Karpas-422 (cell line): ENCODE data around the gene ERCC5. TPM values are rescaled to one million over a fixed set of nuclear protein-coding genes. Genes with fewer than 3 reads are reported as not detected.
A peak's percentile ranks its signal among the peaks of the same experiment; 100 is the strongest.

ENCODE experiments used
- DNase-seq: peaks from one replicate; pipeline ENCODE4 v3.0.0-alpha.2; 2015
- H2AFZ ChIP-seq: fragments of 200-600 bp; sonication (generic); 2 replicates; pipeline ENCODE4 v1.6.1; 2014; ENCODE audit warnings: antibody characterized with exemption, low read length, mixed read lengths
- H3K27ac ChIP-seq: fragments of 200-600 bp; sonication (generic); 2 replicates; pipeline ENCODE4 v1.5.1; 2014; ENCODE audit warnings: mild to moderate bottlenecking, low read length, moderate library complexity
- H3K27me3 ChIP-seq: fragments of 200-600 bp; sonication (generic); 2 replicates; pipeline ENCODE4 v1.6.1; 2014; ENCODE audit warnings: low read length, mixed read lengths
- H3K36me3 ChIP-seq: fragments of 200-600 bp; sonication (generic); 2 replicates; pipeline ENCODE4 v1.6.1; 2014; ENCODE audit warnings: low read length, mixed read lengths; ENCODE audit not compliant: insufficient read depth
- H3K4me1 ChIP-seq: fragments of 200-600 bp; sonication (generic); 2 replicates; pipeline ENCODE4 v1.6.1; 2014; ENCODE audit warnings: mild to moderate bottlenecking, low read length, mixed read lengths
- H3K4me2 ChIP-seq: fragments of 200-600 bp; sonication (generic); 2 replicates; pipeline ENCODE4 v1.6.1; 2014; ENCODE audit warnings: low read length, low read depth, mild to moderate bottlenecking; ENCODE audit not compliant: poor library complexity, severe bottlenecking
- H3K4me3 ChIP-seq: fragments of 200-600 bp; sonication (generic); 2 replicates; pipeline ENCODE4 v1.5.1; 2014; ENCODE audit warnings: mild to moderate bottlenecking, antibody characterized with exemption, low read length, mixed read lengths
- H3K79me2 ChIP-seq: fragments of 200-600 bp; sonication (generic); 2 replicates; pipeline ENCODE4 v1.6.1; 2014; ENCODE audit warnings: mild to moderate bottlenecking, low read length, mixed read lengths
- H3K9ac ChIP-seq: fragments of 200-600 bp; sonication (generic); 2 replicates; pipeline ENCODE4 v1.6.0; 2014; ENCODE audit warnings: low read length
- H3K9me2 ChIP-seq: fragments of 200-600 bp; sonication (generic), shearing (Covaris generic); replicated peaks from 2 replicates; pipeline ENCODE4 v1.6.0; 2014; ENCODE audit warnings: mild to moderate bottlenecking, low read length, moderate library complexity; ENCODE audit not compliant: insufficient read depth
- H3K9me3 ChIP-seq: fragments of 300-700, 200-600 bp; sonication (generic); 2 replicates; pipeline ENCODE4 v1.6.1; 2014; ENCODE audit warnings: low read length, mixed read lengths
- H4K20me1 ChIP-seq: fragments of 200-600 bp; sonication (generic); 2 replicates; pipeline ENCODE4 v1.6.1; 2014; ENCODE audit warnings: mild to moderate bottlenecking, antibody characterized with exemption, low read length, low read depth; ENCODE audit not compliant: insufficient read depth
- total RNA-seq: library from RNA; depleted of rRNA; stranded (reverse); fragments of >200 nt; shearing (Covaris generic); gene quantifications from 2 replicates; pipeline ENCODE4 v1.2.3, GENCODE V29; 2014; ENCODE audit warnings: low replicate concordance; rRNA removed

Gene ERCC5
- 43.3 and 45.3 TPM in 2 replicates for total RNA-seq

DNA sequence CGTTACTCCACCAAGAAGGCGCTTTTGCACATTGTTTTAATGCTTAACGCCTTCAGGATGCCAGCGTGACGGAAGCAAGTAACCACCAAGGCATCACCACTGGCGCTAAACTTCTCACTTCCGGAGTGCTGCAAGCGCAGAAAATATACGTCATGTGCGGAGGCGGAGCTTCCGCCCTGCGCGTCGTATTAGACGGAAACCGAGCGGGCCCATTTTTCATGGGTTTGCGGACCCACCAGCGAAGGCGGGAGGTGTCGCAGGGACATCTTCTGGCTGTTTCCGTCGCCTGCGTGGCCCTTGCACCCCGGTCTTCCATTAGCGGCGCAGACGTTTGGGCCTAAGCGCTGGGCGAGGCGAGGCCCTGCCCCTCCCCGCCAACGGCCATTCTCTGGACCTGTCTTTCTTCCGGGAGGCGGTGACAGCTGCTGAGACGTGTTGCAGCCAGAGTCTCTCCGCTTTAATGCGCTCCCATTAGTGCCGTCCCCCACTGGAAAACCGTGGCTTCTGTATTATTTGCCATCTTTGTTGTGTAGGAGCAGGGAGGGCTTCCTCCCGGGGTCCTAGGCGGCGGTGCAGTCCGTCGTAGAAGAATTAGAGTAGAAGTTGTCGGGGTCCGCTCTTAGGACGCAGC lies at the start of gene ERCC5:
Gene ERCC5 (plus strand): TSS at position 403 of the 631 bp plus-strand sequence. CDS start 235 bp downstream, outside the sequence.
- no peaks in the 10 kb centered on the region for H3K27me3 ChIP-seq
- DNase-seq, result peak; percentile 99
- no peaks in the 10 kb centered on the region for H3K9me3 ChIP-seq
- H3K27ac ChIP-seq, result peak within 1 kb of the TSS; percentile 97
- H4K20me1 ChIP-seq, result no peaks in the 10 kb centered on the region
- H3K4me3 ChIP-seq, result peak within 1 kb of the TSS; percentile 97
- no peaks in the 10 kb centered on the region for H3K36me3 ChIP-seq
- peak within 1 kb of the TSS; percentile 88; the same call in 1 of the 2 replicates for H2AFZ ChIP-seq
- peaks cover 46% of the 10 kb centered on the region for H3K79me2 ChIP-seq
- H3K4me2 ChIP-seq, result peak within 1 kb of the TSS; percentile 90
- peaks cover 24% of the 10 kb centered on the region for H3K4me1 ChIP-seq
- H3K9ac ChIP-seq, result peak within 1 kb of the TSS; percentile 99
- no peaks in the 10 kb centered on the region for H3K9me2 ChIP-seq

DNA sequence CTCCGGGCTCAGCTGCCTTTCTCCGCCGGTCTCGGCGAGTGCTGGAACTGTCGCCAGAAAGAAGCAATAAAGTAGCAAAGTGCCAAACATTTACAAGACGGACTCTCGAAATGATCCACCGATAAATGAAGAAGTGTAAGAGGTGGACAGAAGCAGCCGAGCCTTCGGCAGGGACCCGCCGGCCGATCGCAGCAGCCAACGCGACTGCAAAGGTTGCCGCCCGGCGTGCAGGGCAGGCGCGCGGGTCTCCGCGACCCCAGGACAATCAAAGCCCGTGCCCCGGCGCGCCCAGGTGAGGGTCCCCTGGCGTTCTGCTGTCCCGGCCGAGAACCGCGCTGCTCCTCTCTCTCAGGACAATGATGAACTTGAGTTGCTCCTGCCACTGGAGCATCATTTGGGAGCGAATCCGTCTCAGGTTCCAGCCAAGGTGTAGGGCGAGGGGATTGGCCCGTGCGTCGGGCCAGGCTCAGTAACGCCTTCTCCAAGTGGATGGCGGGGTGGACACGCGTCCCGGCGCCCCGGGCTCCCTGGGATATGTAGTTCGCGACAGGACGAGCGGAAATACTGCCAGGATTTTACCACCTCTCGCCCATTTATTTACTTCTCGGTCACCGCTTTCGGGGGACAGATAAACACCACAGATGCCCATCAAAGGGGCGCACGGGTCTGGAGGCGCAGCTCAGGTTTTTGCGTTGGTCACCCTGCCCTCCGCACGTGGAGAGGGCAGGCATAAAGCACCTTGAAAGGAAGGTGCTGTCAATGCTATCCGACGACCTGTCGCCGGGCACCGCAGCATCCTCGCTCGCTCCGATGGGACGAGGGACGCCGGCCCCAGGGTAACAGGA lies 47.0 kb upstream of the ERCC5 start, which contains the start of the genes BIVM and POGLUT2:
Gene BIVM (plus strand): TSS at position 539 of the 845 bp plus-strand sequence. CDS start 8,149 bp downstream, outside the sequence.
Gene POGLUT2 (minus strand): TSS at position 396 of the 845 bp plus-strand sequence. CDS start 306 bp downstream, at position 90.
- H3K9me2 ChIP-seq, result no peaks in the 10 kb centered on the region
- no peaks in the 10 kb centered on the region for H4K20me1 ChIP-seq
- H3K36me3 ChIP-seq, result no peaks in the 10 kb centered on the region
- DNase-seq, result no peak
- H3K27me3 ChIP-seq, result no peaks in the 10 kb centered on the region
- H2AFZ ChIP-seq, result no peak within 1 kb of the TSS
- no peak within 1 kb of the TSS for H3K4me3 ChIP-seq
- no peak within 1 kb of the TSS for H3K9ac ChIP-seq
- H3K27ac ChIP-seq, result no peak within 1 kb of the TSS
- no peaks in the 10 kb centered on the region for H3K79me2 ChIP-seq
- H3K9me3 ChIP-seq, result no peaks in the 10 kb centered on the region
- H3K4me1 ChIP-seq, result no peaks in the 10 kb centered on the region
- no peak within 1 kb of the TSS for H3K4me2 ChIP-seq

DNA sequence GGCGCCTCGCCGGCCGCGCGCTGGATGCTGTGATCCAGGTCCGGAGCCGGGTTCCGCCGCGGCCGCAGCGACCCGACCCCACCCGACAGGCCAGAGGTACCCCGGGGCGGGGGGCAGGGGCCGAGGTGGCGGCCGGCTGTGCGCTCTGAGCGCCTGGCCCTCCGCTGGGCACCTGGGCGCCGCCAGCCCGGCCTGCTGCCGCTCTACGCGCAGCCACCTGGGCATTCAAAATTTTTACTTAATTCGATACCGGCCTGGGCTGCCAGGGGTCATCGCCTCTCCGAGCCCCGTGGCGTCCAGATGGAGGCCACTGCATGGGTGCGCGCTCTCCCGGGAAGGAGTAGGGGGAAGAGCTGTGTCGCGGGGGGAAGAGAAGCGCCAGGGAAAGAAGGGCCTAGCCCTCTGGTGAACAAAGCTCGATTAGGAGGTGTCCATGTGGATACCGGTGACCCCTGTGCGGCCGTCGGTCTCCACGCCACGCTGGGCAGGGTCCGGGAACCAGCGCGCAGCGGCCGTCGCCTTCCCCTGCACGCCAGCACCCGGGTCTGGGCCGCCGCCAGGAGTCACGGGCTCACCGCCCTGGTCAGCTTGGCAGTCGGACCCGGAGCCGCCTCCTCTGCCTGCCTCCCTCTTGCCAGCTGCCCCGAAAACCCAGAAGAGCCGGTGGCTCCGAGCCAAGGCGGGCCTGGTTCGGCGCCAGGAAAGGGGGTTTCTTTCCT lies 46.2 kb upstream of the ERCC5 start:
- no peak overlapping the region for H3K4me2 ChIP-seq
- H3K27ac ChIP-seq, result no peak overlapping the region
- no peak overlapping the region for H3K9ac ChIP-seq
- H2AFZ ChIP-seq, result no peak overlapping the region
- H3K4me1 ChIP-seq, result no peaks in the 10 kb centered on the region
- no peaks in the 10 kb centered on the region for H3K79me2 ChIP-seq
- DNase-seq, result no peak
- H4K20me1 ChIP-seq, result no peaks in the 10 kb centered on the region
- no peaks in the 10 kb centered on the region for H3K9me3 ChIP-seq
- H3K4me3 ChIP-seq, result no peak overlapping the region
- no peaks in the 10 kb centered on the region for H3K9me2 ChIP-seq
- H3K27me3 ChIP-seq, result no peaks in the 10 kb centered on the region
- no peaks in the 10 kb centered on the region for H3K36me3 ChIP-seq

DNA sequence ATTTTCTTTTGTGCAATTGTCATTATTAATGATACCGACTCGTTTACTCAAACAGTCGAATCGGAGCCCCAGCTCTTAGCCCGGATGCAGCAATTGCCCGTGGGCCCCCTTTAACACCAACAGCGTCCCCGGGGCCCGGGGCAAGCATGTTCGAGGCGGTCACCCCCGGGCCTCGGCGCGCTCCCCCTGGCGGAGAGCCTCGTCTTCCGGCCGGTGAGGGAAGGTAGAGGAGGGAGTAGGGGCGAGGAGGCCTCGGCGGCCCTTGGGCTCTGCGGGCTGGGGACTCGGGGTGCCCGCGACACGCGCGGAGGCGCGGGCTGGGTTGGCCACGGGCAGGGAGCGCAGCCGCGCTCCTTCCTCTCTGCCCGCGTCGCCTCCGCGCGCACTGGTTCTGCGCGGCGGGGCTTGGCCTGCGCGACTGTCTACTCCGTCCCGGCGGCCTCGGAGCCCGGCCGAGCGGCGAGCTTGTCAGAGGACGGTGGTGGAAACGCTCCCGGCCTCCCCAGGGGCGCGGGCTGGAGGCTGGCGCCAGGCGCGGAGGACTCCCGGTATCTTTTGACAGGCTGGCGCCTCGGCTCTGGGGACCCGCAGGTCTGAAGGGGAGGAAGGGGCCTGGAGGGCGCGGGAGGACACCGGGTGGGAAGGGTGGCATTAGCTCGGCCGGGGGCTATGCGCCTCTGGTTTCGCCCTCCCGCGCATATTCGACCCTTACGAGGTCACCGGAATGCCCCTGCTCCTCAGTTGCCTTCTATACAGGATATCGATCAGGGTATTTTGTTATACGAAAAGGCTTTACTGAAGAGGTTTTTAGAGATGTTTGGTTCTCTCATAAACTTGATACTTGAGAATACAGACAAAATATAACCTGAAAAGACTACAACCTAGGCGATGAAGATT lies 45.4 kb upstream of the ERCC5 start:
- H3K27ac ChIP-seq, result no peak overlapping the region
- H2AFZ ChIP-seq, result no peak overlapping the region
- no peaks in the 10 kb centered on the region for H4K20me1 ChIP-seq
- no peaks in the 10 kb centered on the region for H3K36me3 ChIP-seq
- no peak overlapping the region for H3K4me2 ChIP-seq
- no peaks in the 10 kb centered on the region for H3K4me1 ChIP-seq
- H3K79me2 ChIP-seq, result no peaks in the 10 kb centered on the region
- no peak overlapping the region for H3K4me3 ChIP-seq
- no peak overlapping the region for H3K9ac ChIP-seq
- no peaks in the 10 kb centered on the region for H3K9me2 ChIP-seq
- no peaks in the 10 kb centered on the region for H3K27me3 ChIP-seq
- no peaks in the 10 kb centered on the region for H3K9me3 ChIP-seq
- DNase-seq, result no peak

DNA sequence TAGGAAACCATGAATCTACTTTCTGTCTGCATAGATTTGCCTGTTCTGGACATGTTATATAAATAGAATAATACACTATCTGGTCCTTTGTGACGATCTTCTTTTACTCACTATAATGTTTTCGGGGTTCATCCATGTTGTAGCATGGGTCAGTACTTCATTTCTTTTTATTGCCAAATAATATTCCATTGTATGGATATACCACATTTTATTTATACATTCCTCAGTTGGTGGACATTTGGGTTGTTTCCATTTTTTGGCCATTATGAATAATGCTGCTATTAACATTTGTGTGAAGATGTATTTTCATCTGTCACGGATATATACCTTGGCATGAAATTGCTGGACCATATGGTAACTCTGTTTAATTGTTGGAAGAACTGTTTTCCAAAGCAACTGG lies 40.2 kb upstream of the ERCC5 start:
- no peaks in the 10 kb centered on the region for H3K9me2 ChIP-seq
- H3K9me3 ChIP-seq, result no peaks in the 10 kb centered on the region
- H3K4me2 ChIP-seq, result no peak overlapping the region
- H3K9ac ChIP-seq, result no peak overlapping the region
- no peak overlapping the region for H3K27ac ChIP-seq
- H3K4me3 ChIP-seq, result no peak overlapping the region
- H3K79me2 ChIP-seq, result no peaks in the 10 kb centered on the region
- H2AFZ ChIP-seq, result no peak overlapping the region
- no peaks in the 10 kb centered on the region for H3K4me1 ChIP-seq
- no peak for DNase-seq
- H3K27me3 ChIP-seq, result no peaks in the 10 kb centered on the region
- H3K36me3 ChIP-seq, result no peaks in the 10 kb centered on the region
- no peaks in the 10 kb centered on the region for H4K20me1 ChIP-seq

DNA sequence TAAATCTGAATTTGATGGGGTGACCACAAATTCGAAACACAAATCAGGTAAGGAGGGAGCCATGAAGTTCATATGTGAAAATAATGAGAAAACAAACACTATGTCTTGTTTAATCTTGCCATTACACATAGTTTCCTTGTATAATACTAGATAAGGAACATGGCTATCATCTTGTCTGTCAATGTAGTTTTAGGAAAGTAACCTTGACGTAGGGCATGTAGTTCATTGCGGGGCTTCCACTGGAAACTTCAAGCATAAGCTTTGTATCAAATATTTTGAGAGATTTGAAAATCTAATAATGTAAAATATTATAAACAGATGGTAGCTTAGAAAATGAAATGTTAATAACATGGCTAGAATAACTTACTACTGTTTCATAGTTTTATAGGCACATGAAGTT lies 38.1 kb upstream of the ERCC5 start:
- Histone ChIP-seq H3K9me3 (no peaks in the 10 kb centered on the region), H3K4me3 (no peak overlapping the region), H3K9me2 (no peaks in the 10 kb centered on the region), H3K4me1 (no peaks in the 10 kb centered on the region), H3K79me2 (no peaks in the 10 kb centered on the region), H3K27me3 (no peaks in the 10 kb centered on the region), H3K9ac (no peak overlapping the region), H3K27ac (no peak overlapping the region), H2AFZ (no peak overlapping the region), H3K4me2 (no peak overlapping the region), H3K36me3 (no peaks in the 10 kb centered on the region), H4K20me1 (no peaks in the 10 kb centered on the region)
- no peak for DNase-seq

DNA sequence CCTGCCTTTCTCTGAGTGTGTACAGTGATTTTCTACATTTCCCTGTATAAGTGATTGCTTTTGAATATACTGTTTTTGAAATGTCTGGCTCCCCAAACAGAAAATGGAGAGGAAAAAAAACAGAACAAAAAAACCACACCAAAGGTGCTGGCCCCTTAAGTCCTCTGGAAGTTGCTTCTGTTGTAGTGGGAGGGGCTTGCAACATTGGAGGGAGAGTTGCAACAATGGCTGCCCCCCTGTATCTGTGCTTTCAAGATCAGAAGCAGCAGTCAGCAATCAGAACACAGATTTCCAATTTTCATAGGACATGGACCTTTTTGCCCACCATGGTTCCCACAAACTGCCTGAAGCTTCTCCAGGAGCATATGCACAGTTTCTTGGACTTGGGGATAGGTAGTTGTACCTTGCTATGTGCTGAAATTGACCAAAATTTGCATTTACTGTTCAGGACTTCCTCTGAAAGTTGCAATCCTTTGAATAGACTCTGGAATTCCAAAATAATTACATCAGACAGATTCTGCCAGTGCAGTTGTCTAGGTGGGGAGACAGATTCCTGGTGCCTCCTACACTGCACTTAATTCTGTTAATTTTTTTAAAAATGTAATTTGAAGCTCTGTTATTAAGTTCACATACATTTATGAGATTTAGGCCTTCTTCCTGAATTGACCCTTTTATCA lies 33.1 kb upstream of the ERCC5 start:
- H4K20me1 ChIP-seq, result no peaks in the 10 kb centered on the region
- no peak overlapping the region for H2AFZ ChIP-seq
- no peak overlapping the region for H3K4me3 ChIP-seq
- H3K4me2 ChIP-seq, result no peak overlapping the region
- no peak for DNase-seq
- H3K9me2 ChIP-seq, result no peaks in the 10 kb centered on the region
- no peak overlapping the region for H3K27ac ChIP-seq
- H3K4me1 ChIP-seq, result no peaks in the 10 kb centered on the region
- no peak overlapping the region for H3K9ac ChIP-seq
- H3K27me3 ChIP-seq, result no peaks in the 10 kb centered on the region
- no peaks in the 10 kb centered on the region for H3K36me3 ChIP-seq
- H3K79me2 ChIP-seq, result no peaks in the 10 kb centered on the region
- H3K9me3 ChIP-seq, result no peaks in the 10 kb centered on the region
